HUES48 (cell line): Measurements from ENCODE around the gene GBP4.

ENCODE experiments used
- H3K27ac ChIP-seq: one replicate; pipeline ENCODE4 v1.7.0; 2013; ENCODE audit warnings: low read depth, low read length, inconsistent platforms
- H3K27me3 ChIP-seq: 2 replicates; pipeline ENCODE4 v1.6.1; 2013; ENCODE audit warnings: mild to moderate bottlenecking, low read length; ENCODE audit not compliant: control insufficient read depth, insufficient read depth
- H3K36me3 ChIP-seq: 2 replicates; pipeline ENCODE4 v1.6.1; 2013; ENCODE audit warnings: low read length; ENCODE audit not compliant: control insufficient read depth, insufficient read depth
- H3K4me1 ChIP-seq: 2 replicates; pipeline ENCODE4 v1.6.1; 2013; ENCODE audit warnings: mild to moderate bottlenecking, low read length; ENCODE audit not compliant: control insufficient read depth, insufficient read depth
- H3K4me3 ChIP-seq: 2 replicates; pipeline ENCODE4 v1.5.1; 2013; ENCODE audit warnings: mild to moderate bottlenecking, low read depth, low read length
- H3K9ac ChIP-seq: 2 replicates; pipeline ENCODE4 v1.6.1; 2013; ENCODE audit warnings: mild to moderate bottlenecking, low read depth, low read length, moderate library complexity
- H3K9me3 ChIP-seq: 2 replicates; pipeline ENCODE4 v1.6.1; 2013; ENCODE audit warnings: low read length; ENCODE audit not compliant: control insufficient read depth, insufficient read depth

The GBP4 gene

GRCh38 chr1:89200663-89201062 is 1.9 kb upstream of the GBP4 start:
- Histone ChIP-seq H3K9me3 (peaks cover 5% of the 10 kb centered on the region; the same call in 1 of the 2 replicates), H3K27me3 (no peaks in the 10 kb centered on the region), H3K4me3 (no peak overlapping the region)

GRCh38 chr1:89199525-89200031 is 836 bp upstream of the GBP4 start:
- H3K36me3 ChIP-seq, result no peaks in the 10 kb centered on the region
- no peak overlapping the region for H3K27ac ChIP-seq
- no peak overlapping the region for H3K9ac ChIP-seq
- H3K27me3 ChIP-seq, result no peaks in the 10 kb centered on the region
- no peaks in the 10 kb centered on the region for H3K9me3 ChIP-seq
- H3K4me3 ChIP-seq, result no peak overlapping the region
- no peaks in the 10 kb centered on the region for H3K4me1 ChIP-seq

More at GRCh38 chr1:89200663-89201062, 1.9 kb upstream of the GBP4 start:
- Histone ChIP-seq H3K36me3 (no peaks in the 10 kb centered on the region), H3K4me1 (no peaks in the 10 kb centered on the region), H3K9ac (no peak overlapping the region), H3K27ac (no peak overlapping the region)

GRCh38 chr1:89198081-89198480 is 661 bp downstream of the GBP4 start:
- Histone ChIP-seq H3K4me3 (no peak overlapping the region), H3K9me3 (no peaks in the 10 kb centered on the region), H3K27ac (no peak overlapping the region), H3K27me3 (no peaks in the 10 kb centered on the region), H3K9ac (no peak overlapping the region), H3K4me1 (no peaks in the 10 kb centered on the region), H3K36me3 (no peaks in the 10 kb centered on the region)

GRCh38 chr1:89195476-89195875 is 3.3 kb downstream of the GBP4 start:
- H3K27ac ChIP-seq, result no peak overlapping the region
- no peaks in the 10 kb centered on the region for H3K9me3 ChIP-seq
- no peak overlapping the region for H3K9ac ChIP-seq
- no peaks in the 10 kb centered on the region for H3K36me3 ChIP-seq
- no peaks in the 10 kb centered on the region for H3K4me1 ChIP-seq
- no peak overlapping the region for H3K4me3 ChIP-seq
- H3K27me3 ChIP-seq, result no peaks in the 10 kb centered on the region

DNA sequence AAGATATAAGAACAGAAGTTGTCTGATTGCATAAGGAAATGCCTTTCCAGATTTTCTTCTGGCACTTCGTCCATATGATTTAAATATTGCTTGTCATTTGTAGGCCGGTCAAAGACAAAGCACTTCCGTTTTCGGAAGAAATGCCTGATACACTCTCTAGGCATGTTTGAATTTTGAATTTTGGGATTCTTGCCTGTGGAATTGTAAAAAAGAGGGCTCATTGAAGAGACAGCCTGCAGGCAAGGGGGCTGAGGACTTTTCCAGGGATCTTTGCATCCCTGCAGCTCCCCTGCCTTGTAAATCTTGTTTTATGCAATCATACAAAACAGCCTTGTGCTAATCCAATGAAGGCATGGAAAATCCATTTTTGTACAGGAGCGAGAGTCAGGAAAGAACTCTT is 7.4 kb downstream of the GBP4 start:
- Histone ChIP-seq H3K9ac (no peak overlapping the region), H3K36me3 (no peaks in the 10 kb centered on the region), H3K4me1 (no peaks in the 10 kb centered on the region), H3K4me3 (no peak overlapping the region), H3K27me3 (no peaks in the 10 kb centered on the region), H3K9me3 (no peaks in the 10 kb centered on the region), H3K27ac (no peak overlapping the region)

- H3K27ac ChIP-seq, result no peak overlapping the region
- H3K9me3 ChIP-seq, result no peaks in the 10 kb centered on the region
- no peaks in the 10 kb centered on the region for H3K27me3 ChIP-seq
- H3K9ac ChIP-seq, result no peak overlapping the region
- no peaks in the 10 kb centered on the region for H3K4me1 ChIP-seq
- H3K36me3 ChIP-seq, result no peaks in the 10 kb centered on the region
- no peak overlapping the region for H3K4me3 ChIP-seq
Measured at GRCh38 chr1:89190017-89190416, 8.7 kb downstream of the GBP4 start.

DNA sequence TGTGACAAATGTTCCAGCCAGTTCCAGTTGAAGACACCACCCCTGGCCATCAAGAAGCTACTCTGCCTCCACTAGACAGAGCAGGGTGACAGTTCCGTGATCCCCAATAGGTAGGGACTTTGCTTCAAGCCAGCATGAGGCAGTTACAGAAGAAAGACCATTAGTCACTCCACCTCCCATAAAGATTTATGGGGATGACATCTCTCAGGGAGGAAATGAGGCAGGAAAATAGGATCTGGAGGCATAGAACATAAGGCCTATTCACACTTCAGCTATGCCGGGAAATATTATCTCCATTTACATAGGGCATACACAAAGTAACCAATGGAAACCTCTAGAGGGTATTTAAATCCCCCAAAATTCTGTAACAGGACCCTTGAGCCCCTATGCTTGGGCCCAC is 19.4 kb downstream of the GBP4 start:
- H3K27me3 ChIP-seq, result no peaks in the 10 kb centered on the region
- no peak overlapping the region for H3K9ac ChIP-seq
- no peak overlapping the region for H3K4me3 ChIP-seq
- no peaks in the 10 kb centered on the region for H3K9me3 ChIP-seq
- H3K4me1 ChIP-seq, result no peaks in the 10 kb centered on the region
- H3K27ac ChIP-seq, result no peak overlapping the region
- H3K36me3 ChIP-seq, result no peaks in the 10 kb centered on the region

DNA sequence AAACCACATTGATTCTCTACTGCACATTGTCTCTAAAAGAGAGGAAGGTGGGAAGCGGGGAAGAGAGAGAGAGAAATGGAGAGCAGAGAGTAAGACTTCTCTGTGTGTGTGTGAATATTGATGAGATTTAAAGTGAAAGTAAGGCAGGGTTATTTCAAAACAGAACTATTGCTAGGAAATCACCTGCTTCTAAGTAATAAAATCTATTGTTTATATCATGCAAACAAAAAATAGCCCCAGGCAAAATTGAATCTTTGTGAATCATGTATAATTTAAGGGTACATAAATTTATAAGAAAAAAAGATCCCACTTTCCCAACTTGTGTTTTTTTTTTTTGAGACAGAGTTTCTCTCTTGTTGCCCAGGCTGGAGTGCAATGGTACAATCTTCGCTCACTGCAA is 21.8 kb downstream of the GBP4 start:
- Histone ChIP-seq H3K27me3 (no peaks in the 10 kb centered on the region), H3K4me3 (no peak overlapping the region), H3K4me1 (no peaks in the 10 kb centered on the region), H3K27ac (no peak overlapping the region), H3K36me3 (no peaks in the 10 kb centered on the region), H3K9me3 (no peaks in the 10 kb centered on the region), H3K9ac (no peak overlapping the region)

GRCh38 chr1:89175601-89176256 is 23.0 kb downstream of the GBP4 start, which contains the start of gene GBP7:
GBP7 (minus strand) TSS chr1:89176003; CDS start chr1:89171935, 4,068 bp downstream.
- Histone ChIP-seq H3K4me1 (no peaks in the 10 kb centered on the region), H3K27me3 (no peaks in the 10 kb centered on the region), H3K27ac (no peak within 1 kb of the TSS), H3K36me3 (no peaks in the 10 kb centered on the region), H3K4me3 (no peak within 1 kb of the TSS), H3K9ac (no peak within 1 kb of the TSS), H3K9me3 (no peaks in the 10 kb centered on the region)

DNA sequence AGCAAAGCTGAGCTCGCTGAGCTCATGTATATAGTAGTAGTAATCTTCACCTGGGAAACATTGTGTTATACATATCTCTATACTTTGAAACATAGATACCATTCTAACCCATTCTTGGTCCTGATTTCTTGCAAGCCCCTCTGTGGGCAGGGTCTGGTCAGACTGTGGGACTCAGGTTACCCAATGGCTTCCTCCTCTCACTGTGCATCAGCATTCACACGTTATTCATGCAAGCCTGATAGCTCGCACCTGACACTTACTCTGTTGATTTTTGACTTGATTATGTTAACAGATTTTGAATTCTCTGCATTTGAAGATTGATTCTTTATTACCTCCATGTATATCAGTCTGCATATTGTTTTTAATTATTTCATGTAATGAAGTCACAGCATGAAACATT is 24.3 kb downstream of the GBP4 start:
- Histone ChIP-seq H3K4me1 (no peaks in the 10 kb centered on the region), H3K36me3 (no peaks in the 10 kb centered on the region), H3K9me3 (no peaks in the 10 kb centered on the region), H3K27ac (no peak overlapping the region), H3K27me3 (no peaks in the 10 kb centered on the region), H3K9ac (no peak overlapping the region), H3K4me3 (no peak overlapping the region)

- H3K36me3 ChIP-seq, result no peaks in the 10 kb centered on the region
- H3K9me3 ChIP-seq, result no peaks in the 10 kb centered on the region
- H3K27me3 ChIP-seq, result no peaks in the 10 kb centered on the region
- no peak overlapping the region for H3K9ac ChIP-seq
- H3K27ac ChIP-seq, result no peak overlapping the region
- no peaks in the 10 kb centered on the region for H3K4me1 ChIP-seq
- H3K4me3 ChIP-seq, result no peak overlapping the region
Measured at GRCh38 chr1:89172468-89173143, 26.1 kb downstream of the GBP4 start.
